IMR-90 (cell line): ENCODE data around the gene ACADL. TPM values are rescaled to one million over a fixed set of nuclear protein-coding genes. Genes with fewer than 3 reads are reported as not detected.
"Not testable (repeated sequence)": the region's sequence is repeated elsewhere in the genome, so short reads cannot be mapped to it uniquely, and the experiment has no call there.

Experiments
- ATAC-seq: fragments of 200-7000 bp; cut with Tn5 transposase; 2 replicates; pipeline ENCODE4 v1.9.1; 2020; ENCODE audit warnings: low read depth, mild to moderate bottlenecking, moderate library complexity
- BruUV-seq: library from RNA; stranded (reverse); fragments of 400-500 nt; replicated peaks from 2 replicates; lab custom pipeline; 2021; lab: Mats Ljungman, UMichigan
- CTCF ChIA-PET: fragments of 300-600 bp; formaldehyde crosslinking; extraction: SDS; loops from one replicate; lab custom pipeline; 2021; ENCODE audit warnings: antibody characterized with exemption; lab: Yijun Ruan, JAX
- POLR2A ChIA-PET: fragments of 300-600 bp; sonication (Branson Sonifier 250); formaldehyde crosslinking; loops from one replicate; lab custom pipeline; 2022; ENCODE audit warnings: antibody characterized with exemption; ENCODE audit not compliant: unreplicated experiment; lab: Charles Lee
- DNase-seq: peaks from one replicate; pipeline ENCODE4 v3.0.0; 2013
- H2AFZ ChIP-seq: replicated peaks from 2 replicates; pipeline ENCODE3; 2013; ENCODE audit warnings: low read length, mild to moderate bottlenecking; ENCODE audit not compliant: poor library complexity
- H2AK5ac ChIP-seq: 2 replicates; pipeline ENCODE4 v1.6.1; 2013; ENCODE audit warnings: low read depth, low read length, inconsistent platforms
- H2AK9ac ChIP-seq: replicated peaks from 2 replicates; pipeline ENCODE3; 2013; ENCODE audit warnings: mild to moderate bottlenecking, low read depth, low read length, moderate library complexity; ENCODE audit not compliant: poor library complexity
- H2BK120ac ChIP-seq: 2 replicates; pipeline ENCODE4 v1.6.1; 2013; ENCODE audit warnings: low read depth, low read length, inconsistent platforms
- H2BK15ac ChIP-seq: 3 replicates; pipeline ENCODE4 v1.6.1; 2013; ENCODE audit warnings: low read depth, low read length, inconsistent platforms
- H2BK20ac ChIP-seq: 2 replicates; pipeline ENCODE4 v1.6.1; 2013; ENCODE audit warnings: low read depth, mild to moderate bottlenecking, inconsistent platforms, low read length, moderate library complexity
- H2BK5ac ChIP-seq: 2 replicates; pipeline ENCODE4 v1.6.1; 2013; ENCODE audit warnings: mild to moderate bottlenecking, low read depth, low read length, inconsistent platforms; ENCODE audit not compliant: poor library complexity, severe bottlenecking
- H3K14ac ChIP-seq: replicated peaks from 2 replicates; pipeline ENCODE4 v1.6.1; 2013; ENCODE audit warnings: low read depth, low read length, inconsistent platforms
- H3K18ac ChIP-seq: 2 replicates; pipeline ENCODE4 v1.6.1; 2013; ENCODE audit warnings: low read depth, low read length, control low read depth
- H3K23ac ChIP-seq: 2 replicates; pipeline ENCODE4 v1.6.1; 2013; ENCODE audit warnings: low read depth, low read length, inconsistent platforms
- H3K27ac ChIP-seq: 2 replicates; pipeline ENCODE4 v1.5.1; 2013; ENCODE audit warnings: mild to moderate bottlenecking, control low read depth, low read length; ENCODE audit not compliant: insufficient read depth
- H3K27me3 ChIP-seq: 2 replicates; pipeline ENCODE4 v1.6.1; 2013; ENCODE audit warnings: low read length; ENCODE audit not compliant: control insufficient read depth, insufficient read depth
- H3K36me3 ChIP-seq: 2 replicates; pipeline ENCODE4 v1.6.1; 2013; ENCODE audit warnings: low read length, mixed read lengths; ENCODE audit not compliant: control insufficient read depth, insufficient read depth
- H3K4ac ChIP-seq: 2 replicates; pipeline ENCODE4 v1.6.1; 2013; ENCODE audit warnings: low read depth, low read length, inconsistent platforms
- H3K4me1 ChIP-seq: 2 replicates; pipeline ENCODE4 v1.6.1; 2013; ENCODE audit warnings: low read length, mixed read lengths; ENCODE audit not compliant: control insufficient read depth, insufficient read depth
- H3K4me2 ChIP-seq: 2 replicates; pipeline ENCODE4 v1.6.1; 2013; ENCODE audit warnings: low read depth, mild to moderate bottlenecking, control low read depth, low read length, moderate library complexity
- H3K4me3 ChIP-seq: 2 replicates; pipeline ENCODE4 v1.5.1; 2013; ENCODE audit warnings: low read depth, mild to moderate bottlenecking, control low read depth, low read length, moderate library complexity; ENCODE audit not compliant: insufficient read depth
- H3K56ac ChIP-seq: 2 replicates; pipeline ENCODE4 v1.6.1; 2013; ENCODE audit warnings: low read length, inconsistent platforms; ENCODE audit not compliant: insufficient read depth; ENCODE audit errors: extremely low read depth
- H3K79me1 ChIP-seq, 2 experiments: 2 replicates each; pipeline ENCODE4 v1.6.1; 2013; ENCODE audit warnings: low read length in 2 of 2, inconsistent platforms in 1 of 2, low read depth in 1 of 2
- H3K9ac ChIP-seq: 2 replicates; pipeline ENCODE4 v1.6.1; 2013; ENCODE audit warnings: low read depth, low read length, control low read depth
- H3K9me1 ChIP-seq: 2 replicates; pipeline ENCODE4 v1.6.1; 2013; ENCODE audit warnings: low read length, inconsistent platforms; ENCODE audit not compliant: insufficient read depth
- H3K9me3 ChIP-seq: 2 replicates; pipeline ENCODE4 v1.6.1; 2013; ENCODE audit warnings: low read length; ENCODE audit not compliant: control insufficient read depth, insufficient read depth
- H4K20me1 ChIP-seq: 2 replicates; pipeline ENCODE4 v1.6.1; 2013; ENCODE audit warnings: low read length, inconsistent platforms; ENCODE audit not compliant: insufficient read depth
- H4K5ac ChIP-seq: 2 replicates; pipeline ENCODE4 v1.6.1; 2013; ENCODE audit warnings: mild to moderate bottlenecking, low read depth, low read length, control low read depth
- H4K8ac ChIP-seq, 2 experiments: 2 replicates each; pipeline ENCODE4 v1.6.1; 2013; ENCODE audit warnings: low read depth in 2 of 2, low read length in 2 of 2, control low read depth in 1 of 2, inconsistent platforms in 1 of 2
- H4K91ac ChIP-seq: 2 replicates; pipeline ENCODE4 v1.6.1; 2013; ENCODE audit warnings: low read depth, low read length, inconsistent platforms; ENCODE audit not compliant: insufficient read depth
- WGBS, 2 experiments: methylation state at CpG; one replicate each; pipeline versions ENCODE4 v1.1.5 to v1.1.7; 2013; ENCODE audit warnings: missing lambda C conversion rate in 2 of 2; ENCODE audit not compliant: insufficient read length in 1 of 2; ENCODE audit errors: extremely low coverage in 2 of 2; 5-methylcytosine and 5-hydroxymethylcytosine counted together
- dilution Hi-C: fragments of 300-500 bp; cut with HindIII; formaldehyde crosslinking; loops from one replicate; pipeline ENCODE4 v1.14.3; 2018; ENCODE audit warnings: low sequenced_read_pairs; ENCODE audit not compliant: unreplicated experiment
- in situ Hi-C: fragments of 300-500 bp; cut with MboI; formaldehyde crosslinking; loops from 3 replicates; pipeline ENCODE4 v1.14.3; 2019; ENCODE audit warnings: low sequenced_read_pairs, inconsistent platforms, mixed read lengths
- intact Hi-C: fragments of 100-400 bp; cut with micrococcal nuclease; formaldehyde crosslinking; loops from 2 replicates; pipeline ENCODE4 v1.10.0; 2022
- polyA plus RNA-seq, 3 experiments: library from polyadenylated mRNA; depleted of rRNA; stranded (reverse); fragments of >200 nt; gene quantifications; 2 replicates each; pipeline ENCODE4 v1.2.3, GENCODE V29; 2012; ENCODE audit warnings: low replicate concordance in 1 of 3
- total RNA-seq: library from RNA; depleted of rRNA; stranded (reverse); fragments of >200 nt; gene quantifications from 2 replicates; pipeline ENCODE4 v1.2.3, GENCODE V29; 2012

Gene ACADL
- total and polyA plus RNA-seq, 2 of the 4 experiments (the other 2 are of a cell fraction): not detected

DNA sequence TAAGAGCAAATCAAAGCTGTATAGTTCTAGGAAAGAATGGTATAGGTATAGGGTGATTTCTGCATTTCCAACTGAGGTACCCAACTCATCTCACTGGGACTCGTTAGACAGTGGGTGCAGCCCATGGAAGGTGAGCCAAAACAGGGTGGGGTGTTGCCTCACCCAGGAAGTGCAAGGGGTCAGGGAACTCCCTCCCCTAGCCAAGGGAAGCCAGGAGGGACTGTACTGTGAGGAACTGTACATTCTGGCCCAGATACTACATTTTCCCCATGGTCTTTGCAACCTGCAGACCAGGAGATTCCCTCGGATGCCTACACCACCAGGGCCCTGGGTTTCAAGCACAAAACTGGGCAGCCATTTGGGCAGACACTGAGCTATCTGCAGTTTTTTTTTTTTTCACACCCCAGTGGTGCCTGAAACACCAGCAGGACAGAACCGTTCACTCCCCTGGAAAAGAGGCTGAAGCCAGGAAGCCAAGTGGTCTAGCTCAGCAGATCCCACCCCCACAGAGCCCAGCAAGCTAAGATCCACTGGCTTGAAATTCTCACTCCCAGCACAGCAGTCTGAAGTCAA lies 44.1 kb downstream of the ACADL start:
- H4K20me1 ChIP-seq, ATAC-seq, H2BK5ac ChIP-seq, BruUV-seq, H4K91ac ChIP-seq, H4K8ac ChIP-seq, H2AK5ac ChIP-seq, H3K4ac ChIP-seq, H3K27ac ChIP-seq, H3K14ac ChIP-seq, H3K9me1 ChIP-seq, H2BK15ac ChIP-seq, H3K4me1 ChIP-seq, H2AK9ac ChIP-seq, in situ Hi-C loops, H4K5ac ChIP-seq, CTCF ChIA-PET, H2BK20ac ChIP-seq, H3K4me3 ChIP-seq, POLR2A ChIA-PET, H3K4me2 ChIP-seq, intact Hi-C loops, H3K9me3 ChIP-seq, H3K27me3 ChIP-seq, dilution Hi-C loops, H3K79me1 ChIP-seq, H3K9ac ChIP-seq, DNase-seq, H3K56ac ChIP-seq, H3K23ac ChIP-seq, H2AFZ ChIP-seq, H3K18ac ChIP-seq, H2BK120ac ChIP-seq, H3K36me3 ChIP-seq: not testable (repeated sequence)
- no CpG with 5 or more reads among the region's 3 CpGs for WGBS, 2 experiments
